Mucosa of descending colon (tissue), 3 donors: ENCODE measurements around the gene LAD1. TPM values are rescaled to one million over a fixed set of nuclear protein-coding genes. Genes with fewer than 3 reads are reported as not detected.

Experiments used
- ATAC-seq: fragments of 200-7000 bp; cut with Tn5 transposase; one replicate; pipeline ENCODE4 v1.9.1; 2020; ENCODE audit warnings: mild to moderate bottlenecking, moderate library complexity
- DNase-seq, 3 donors: peaks; one replicate each; pipeline ENCODE4 v3.0.0-alpha.2; 2020
- H3K36me3 ChIP-seq: fragments of 200-600 bp; one replicate; pipeline ENCODE4 v1.8.0; 2021; ENCODE audit warnings: low read depth, mild to moderate bottlenecking
- H3K4me1 ChIP-seq: fragments of 200-600 bp; one replicate; pipeline ENCODE4 v1.8.0; 2021; ENCODE audit warnings: low read depth, mild to moderate bottlenecking
- H3K4me3 ChIP-seq: fragments of 200-600 bp; one replicate; pipeline ENCODE4 v1.8.0; 2021; ENCODE audit warnings: mild to moderate bottlenecking
- H3K9me3 ChIP-seq: fragments of 200-600 bp; one replicate; pipeline ENCODE4 v1.8.0; 2021; ENCODE audit warnings: mild to moderate bottlenecking
- CTCF ChIP-seq: fragments of 200-600 bp; IDR thresholded peaks from one replicate; pipeline ENCODE4 v1.8.0; 2022; ENCODE audit warnings: antibody characterized with exemption, mild to moderate bottlenecking
- intact Hi-C, 2 donors: fragments of 100-400 bp; cut with DNase I in 1 of 2; cut with micrococcal nuclease in 1 of 2; formaldehyde crosslinking; loops; one replicate each; pipeline versions ENCODE4 v1.11.0 to v1.11.1; 2022; cut with DNase I, micrococcal nuclease
- total RNA-seq, 3 donors: library from RNA; stranded (reverse); fragmentation: NEBNext Ultra II Directional in 2 of 3; extraction: Animal tissue kit (Norgen Biotek cat#: 25700) in 2 of 3; gene quantifications; one replicate each; pipeline versions ENCODE4 v1.2.1 to v1.2.4, GENCODE V29; 2021 to 2023
- donor health status: DM: no; HTN: no; CAD: no; lungs with moderate emphysema.
- donor health status: DM: no; HTN: no; CAD: no.
- donor health status: DM: no; HTN: yes; CAD: no.

The LAD1 gene
- total RNA-seq, 3 donors from 2014 or later, result 86.0 to 202 (median 130) TPM

- Histone ChIP-seq H3K36me3 (no peaks in the 10 kb centered on the region), H3K4me1 (peaks cover 24% of the 10 kb centered on the region), H3K4me3 (no peak overlapping the region), H3K9me3 (no peaks in the 10 kb centered on the region)
- intact Hi-C loops, result no loop called here
- DNase-seq (peak; percentile 81 to 97 (median 91)), ATAC-seq (peak; percentile 59)
- TF ChIP-seq CTCF, result peak; percentile 89
These were observed 9.2 kb upstream of the LAD1 start for GRCh38 chr1:201408176-201408833.

- Histone ChIP-seq H3K4me1 (peaks cover 24% of the 10 kb centered on the region), H3K9me3 (no peaks in the 10 kb centered on the region), H3K36me3 (no peaks in the 10 kb centered on the region), H3K4me3 (no peak overlapping the region)
- ATAC-seq (peak; percentile 45), DNase-seq (peak in 2 of 3 donors; percentile 65 to 71)
- intact Hi-C loops, result no loop called here
- no peak for TF ChIP-seq CTCF
These were observed 7.8 kb upstream of the LAD1 start for GRCh38 chr1:201406831-201407406.

GRCh38 chr1:201405484-201405831 lies 6.3 kb upstream of the LAD1 start:
- DNase-seq, result peak; percentile 88 to 91 (median 88)
- ATAC-seq, result peak; percentile 83
- H3K36me3 ChIP-seq, result no peaks in the 10 kb centered on the region
- H3K4me3 ChIP-seq, result no peak overlapping the region
- peaks cover 25% of the 10 kb centered on the region for H3K4me1 ChIP-seq
- no peaks in the 10 kb centered on the region for H3K9me3 ChIP-seq
- intact Hi-C loops, result no loop called here
- no peak for TF ChIP-seq CTCF

GRCh38 chr1:201404722-201405483 lies 5.8 kb upstream of the LAD1 start:
- Histone ChIP-seq H3K9me3 (no peaks in the 10 kb centered on the region), H3K4me1 (peaks cover 31% of the 10 kb centered on the region), H3K4me3 (no peak overlapping the region), H3K36me3 (no peaks in the 10 kb centered on the region)
- intact Hi-C loops, result no loop called here
- TF ChIP-seq CTCF, result no peak
- peak; percentile 32 for ATAC-seq
- peak; percentile 62 to 76 (median 70) for DNase-seq

- ATAC-seq, result no peak
- no peak for TF ChIP-seq CTCF
These were observed 4.9 kb upstream of the LAD1 start for GRCh38 chr1:201404055-201404454.

More at GRCh38 chr1:201404055-201404454, 4.9 kb upstream of the LAD1 start:
- H3K4me3 ChIP-seq, result no peak overlapping the region
- no peaks in the 10 kb centered on the region for H3K9me3 ChIP-seq
- intact Hi-C loops, result no loop called here
- peaks cover 32% of the 10 kb centered on the region for H3K4me1 ChIP-seq
- no peak for DNase-seq
- no peaks in the 10 kb centered on the region for H3K36me3 ChIP-seq
